Measurements from ENCODE around the gene RALGAPB. TPM values are rescaled to one million over a fixed set of nuclear protein-coding genes. Genes with fewer than 3 reads are reported as not detected.
A peak's percentile ranks its signal among the peaks of the same experiment; 100 is the strongest.

The RALGAPB gene
- total and polyA plus RNA-seq, 2 of the 13 experiments (the other 11 are each of a cell fraction or from before 2014, with no cell fraction given) = 17.6 to 30.6 TPM

DNA sequence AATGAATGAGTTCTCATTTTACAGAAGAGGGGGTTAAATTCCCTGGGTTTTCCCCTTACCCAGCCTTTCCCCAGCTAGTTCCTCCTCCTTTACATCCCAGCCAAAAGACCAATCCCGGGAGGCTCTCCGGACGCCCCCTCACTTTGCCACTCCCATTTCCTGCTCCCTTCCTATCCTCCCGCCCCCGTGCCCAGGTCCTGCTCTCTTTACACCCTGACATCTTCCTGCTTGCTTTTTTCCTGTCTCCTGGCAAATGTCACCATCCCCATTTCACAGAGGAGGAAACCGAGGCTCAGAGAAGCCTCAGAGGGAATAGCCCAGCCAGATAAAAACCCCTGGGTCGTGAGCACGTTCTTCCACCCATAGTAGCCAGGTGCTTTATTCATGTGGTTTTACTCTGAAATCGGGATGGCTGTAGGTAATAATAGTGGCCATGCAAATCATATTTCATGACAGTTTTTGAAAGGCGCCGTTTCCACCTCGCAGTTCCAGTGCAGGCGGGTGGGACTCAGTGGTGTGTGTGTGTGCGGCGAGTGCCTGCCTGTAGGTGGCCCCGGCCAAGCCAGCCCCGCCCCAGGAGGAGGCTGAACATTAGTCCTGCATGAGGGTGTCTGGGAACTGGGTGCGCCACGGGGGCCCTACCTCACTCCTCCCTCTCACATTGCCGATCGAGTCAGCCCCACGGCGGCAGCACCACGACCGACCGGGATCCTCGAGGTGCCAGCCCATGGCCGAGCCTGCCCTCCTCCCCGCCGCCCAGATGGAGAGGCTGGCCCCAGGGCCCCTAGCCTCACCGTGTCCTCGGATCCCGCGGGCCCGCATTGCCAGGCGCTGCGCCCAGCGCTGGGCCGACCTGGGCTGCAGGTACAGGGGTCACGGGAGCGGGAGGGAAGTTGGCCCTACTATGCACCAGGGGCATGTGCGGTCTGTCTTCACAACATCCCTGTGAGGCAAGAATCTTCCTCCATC is 128.9 kb downstream of the RALGAPB start, which contains the start of gene ARHGAP40 (continued):
- TF ChIP-seq ZNF552 (CRISPR knock-in tag; IDR thresholded peaks at IDR 0.05; ENCODE audit: borderline replicate concordance) (peak; percentile 26; the same call in 1 of the 2 replicates), ETV5 (CRISPR knock-in tag; IDR thresholded peaks at IDR 0.05; ENCODE audit: borderline replicate concordance) (no peak; the same call in 1 of the 2 replicates), REXO4 (CRISPR knock-in tag; IDR thresholded peaks at IDR 0.05; ENCODE audit: borderline replicate concordance) (no peak), ZSCAN20 (CRISPR knock-in tag; IDR thresholded peaks at IDR 0.05; ENCODE audit: borderline replicate concordance) (peak; percentile 71; the same call in 1 of the 2 replicates), SP1 (IDR thresholded peaks at IDR 0.05) (no peak), SP1 (CRISPR knock-in tag; IDR thresholded peaks at IDR 0.05) (peak; percentile 35; the same call in 1 of the 2 replicates), ZNF749 (CRISPR knock-in tag; IDR thresholded peaks at IDR 0.05; ENCODE audit: borderline replicate concordance) (no peak), ZFP37 (CRISPR knock-in tag; IDR thresholded peaks at IDR 0.05; ENCODE audit: borderline replicate concordance) (no peak), ZNF34 (CRISPR knock-in tag; IDR thresholded peaks at IDR 0.05; ENCODE audit: borderline replicate concordance) (no peak), PITX1 (CRISPR knock-in tag; IDR thresholded peaks at IDR 0.05) (no peak), KLF9 (CRISPR knock-in tag; IDR thresholded peaks at IDR 0.05; ENCODE audit: low read depth) (no peak), CHD4 (IDR thresholded peaks at IDR 0.05; ENCODE audit: borderline replicate concordance, low read length) (peak; percentile 69; the same call in 1 of the 2 replicates), ZNF678 (CRISPR knock-in tag; IDR thresholded peaks at IDR 0.05) (no peak), ZNF564 (CRISPR knock-in tag; IDR thresholded peaks at IDR 0.05) (peak; percentile 65; the same call in 1 of the 2 replicates), SOX13 (IDR thresholded peaks at IDR 0.05) (0 out of 2 replicates have a peak, but pooled peaks have one; percentile 23), SOX13 (CRISPR knock-in tag; conservative IDR thresholded peaks at IDR 0.05 in 1 of 2, IDR thresholded peaks at IDR 0.05 in 1 of 2) (no peak; a peak in 1 of 4 replicates), ZNF816 (CRISPR knock-in tag; IDR thresholded peaks at IDR 0.05; ENCODE audit: borderline replicate concordance) (no peak), BRCA1 (CRISPR knock-in tag; IDR thresholded peaks at IDR 0.05) (no peak), ZNF570 (CRISPR knock-in tag; IDR thresholded peaks at IDR 0.05; ENCODE audit: borderline replicate concordance) (no peak)
- TF ChIP-seq, protein P1, sequence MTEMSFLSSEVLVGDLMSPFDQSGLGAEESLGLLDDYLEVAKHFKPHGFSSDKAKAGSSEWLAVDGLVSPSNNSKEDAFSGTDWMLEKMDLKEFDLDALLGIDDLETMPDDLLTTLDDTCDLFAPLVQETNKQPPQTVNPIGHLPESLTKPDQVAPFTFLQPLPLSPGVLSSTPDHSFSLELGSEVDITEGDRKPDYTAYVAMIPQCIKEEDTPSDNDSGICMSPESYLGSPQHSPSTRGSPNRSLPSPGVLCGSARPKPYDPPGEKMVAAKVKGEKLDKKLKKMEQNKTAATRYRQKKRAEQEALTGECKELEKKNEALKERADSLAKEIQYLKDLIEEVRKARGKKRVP (CRISPR knock-in tag; IDR thresholded peaks at IDR 0.05) = no peak; a peak in 1 of 4 replicates
- TF ChIP-seq, protein P2, sequence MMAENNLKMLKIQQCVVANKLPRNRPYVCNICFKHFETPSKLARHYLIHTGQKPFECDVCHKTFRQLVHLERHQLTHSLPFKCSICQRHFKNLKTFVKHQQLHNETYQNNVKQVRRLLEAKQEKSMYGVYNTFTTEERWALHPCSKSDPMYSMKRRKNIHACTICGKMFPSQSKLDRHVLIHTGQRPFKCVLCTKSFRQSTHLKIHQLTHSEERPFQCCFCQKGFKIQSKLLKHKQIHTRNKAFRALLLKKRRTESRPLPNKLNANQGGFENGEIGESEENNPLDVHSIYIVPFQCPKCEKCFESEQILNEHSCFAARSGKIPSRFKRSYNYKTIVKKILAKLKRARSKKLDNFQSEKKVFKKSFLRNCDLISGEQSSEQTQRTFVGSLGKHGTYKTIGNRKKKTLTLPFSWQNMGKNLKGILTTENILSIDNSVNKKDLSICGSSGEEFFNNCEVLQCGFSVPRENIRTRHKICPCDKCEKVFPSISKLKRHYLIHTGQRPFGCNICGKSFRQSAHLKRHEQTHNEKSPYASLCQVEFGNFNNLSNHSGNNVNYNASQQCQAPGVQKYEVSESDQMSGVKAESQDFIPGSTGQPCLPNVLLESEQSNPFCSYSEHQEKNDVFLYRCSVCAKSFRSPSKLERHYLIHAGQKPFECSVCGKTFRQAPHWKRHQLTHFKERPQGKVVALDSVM (CRISPR knock-in tag; IDR thresholded peaks at IDR 0.05) = peak; percentile 74
- TF ChIP-seq, protein P3, sequence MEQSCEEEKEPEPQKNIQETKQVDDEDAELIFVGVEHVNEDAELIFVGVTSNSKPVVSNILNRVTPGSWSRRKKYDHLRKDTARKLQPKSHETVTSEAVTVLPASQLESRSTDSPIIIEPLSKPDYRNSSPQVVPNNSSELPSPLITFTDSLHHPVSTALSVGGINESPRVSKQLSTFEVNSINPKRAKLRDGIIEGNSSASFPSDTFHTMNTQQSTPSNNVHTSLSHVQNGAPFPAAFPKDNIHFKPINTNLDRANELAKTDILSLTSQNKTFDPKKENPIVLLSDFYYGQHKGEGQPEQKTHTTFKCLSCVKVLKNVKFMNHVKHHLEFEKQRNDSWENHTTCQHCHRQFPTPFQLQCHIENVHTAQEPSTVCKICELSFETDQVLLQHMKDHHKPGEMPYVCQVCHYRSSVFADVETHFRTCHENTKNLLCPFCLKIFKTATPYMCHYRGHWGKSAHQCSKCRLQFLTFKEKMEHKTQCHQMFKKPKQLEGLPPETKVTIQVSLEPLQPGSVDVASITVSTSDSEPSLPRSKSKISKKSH (CRISPR knock-in tag; IDR thresholded peaks at IDR 0.05; ENCODE audit: borderline replicate concordance) = peak; percentile 44; the same call in 1 of the 2 replicates
- TF ChIP-seq, protein P4, sequence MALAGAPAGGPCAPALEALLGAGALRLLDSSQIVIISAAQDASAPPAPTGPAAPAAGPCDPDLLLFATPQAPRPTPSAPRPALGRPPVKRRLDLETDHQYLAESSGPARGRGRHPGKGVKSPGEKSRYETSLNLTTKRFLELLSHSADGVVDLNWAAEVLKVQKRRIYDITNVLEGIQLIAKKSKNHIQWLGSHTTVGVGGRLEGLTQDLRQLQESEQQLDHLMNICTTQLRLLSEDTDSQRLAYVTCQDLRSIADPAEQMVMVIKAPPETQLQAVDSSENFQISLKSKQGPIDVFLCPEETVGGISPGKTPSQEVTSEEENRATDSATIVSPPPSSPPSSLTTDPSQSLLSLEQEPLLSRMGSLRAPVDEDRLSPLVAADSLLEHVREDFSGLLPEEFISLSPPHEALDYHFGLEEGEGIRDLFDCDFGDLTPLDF (CRISPR knock-in tag; IDR thresholded peaks at IDR 0.05) = no peak
